Activated CD8-positive, alpha-beta T cell treated with anti-CD3 and anti-CD28 coated beads for 36 hours (primary cell): ENCODE measurements around the gene CPT1C. TPM values are rescaled to one million over a fixed set of nuclear protein-coding genes. Genes with fewer than 3 reads are reported as not detected.

Experiments
- ATAC-seq: fragments of 200-7000 bp; cut with Tn5 transposase; one replicate; pipeline ENCODE4 v1.10.0; 2021; ENCODE audit warnings: mild to moderate bottlenecking, moderate library complexity
- CTCF ChIA-PET: fragments of 350-600 bp; sonication (Branson Sonifier 250); formaldehyde crosslinking; loops from one replicate; lab custom pipeline; 2021; ENCODE audit warnings: antibody characterized with exemption; lab: Charles Lee
- POLR2A ChIA-PET: fragments of 350-600 bp; sonication (Branson Sonifier 250); formaldehyde crosslinking; loops from one replicate; lab custom pipeline; 2021; ENCODE audit warnings: antibody characterized with exemption; lab: Charles Lee
- DNase-seq: peaks from one replicate; pipeline ENCODE4 v3.0.0-alpha.2; 2020
- H3K27ac Mint-ChIP-seq: one replicate; pipeline ENCODE4 v1.8.0; 2021; ENCODE audit warnings: mild to moderate bottlenecking, mixed read lengths
- H3K27me3 Mint-ChIP-seq: one replicate; pipeline ENCODE4 v1.8.0; 2021; ENCODE audit warnings: mixed read lengths
- H3K36me3 Mint-ChIP-seq: one replicate; pipeline ENCODE4 v1.8.0; 2021; ENCODE audit warnings: low read depth, mixed read lengths
- H3K4me1 Mint-ChIP-seq: one replicate; pipeline ENCODE4 v1.8.0; 2021; ENCODE audit warnings: low read depth, mixed read lengths
- H3K4me3 Mint-ChIP-seq: one replicate; pipeline ENCODE4 v1.8.0; 2021; ENCODE audit warnings: mild to moderate bottlenecking, moderate library complexity, mixed read lengths
- H3K9me3 Mint-ChIP-seq: one replicate; pipeline ENCODE4 v1.8.0; 2021; ENCODE audit warnings: mixed read lengths
- intact Hi-C: fragments of 100-400 bp; cut with micrococcal nuclease; formaldehyde crosslinking; loops from one replicate; pipeline ENCODE4 v1.10.0; 2022
- total RNA-seq, 2 experiments: library from RNA; stranded (reverse); gene quantifications; one replicate each; pipeline ENCODE4 v1.2.3, GENCODE V29; 2021
- TF ChIP-seq, protein P1 (sequence below): fragments of 200-600 bp; IDR thresholded peaks from one replicate; pipeline ENCODE4 v1.8.0; 2022; ENCODE audit warnings: antibody characterized with exemption, mild to moderate bottlenecking

Gene CPT1C
- total RNA-seq, 2 experiments from 2014 or later, result 0.69 to 1.0 TPM

- peaks cover 34% of the 10 kb centered on the region for H3K36me3 Mint-ChIP-seq
- H3K9me3 Mint-ChIP-seq, result no peaks in the 10 kb centered on the region
- ATAC-seq (no peak), DNase-seq (no peak)
- POLR2A ChIA-PET, result interaction anchor here (0.6 to 1.8 kb wide), 8 partner anchors 9 to 347 kb away, joined by 3 to 9 read pairs (median 3); partner anchors contain the start of genes BCL2L12, IRF3 and SCAF1
- no peak overlapping the region for H3K27ac Mint-ChIP-seq
- TF ChIP-seq, protein P1, sequence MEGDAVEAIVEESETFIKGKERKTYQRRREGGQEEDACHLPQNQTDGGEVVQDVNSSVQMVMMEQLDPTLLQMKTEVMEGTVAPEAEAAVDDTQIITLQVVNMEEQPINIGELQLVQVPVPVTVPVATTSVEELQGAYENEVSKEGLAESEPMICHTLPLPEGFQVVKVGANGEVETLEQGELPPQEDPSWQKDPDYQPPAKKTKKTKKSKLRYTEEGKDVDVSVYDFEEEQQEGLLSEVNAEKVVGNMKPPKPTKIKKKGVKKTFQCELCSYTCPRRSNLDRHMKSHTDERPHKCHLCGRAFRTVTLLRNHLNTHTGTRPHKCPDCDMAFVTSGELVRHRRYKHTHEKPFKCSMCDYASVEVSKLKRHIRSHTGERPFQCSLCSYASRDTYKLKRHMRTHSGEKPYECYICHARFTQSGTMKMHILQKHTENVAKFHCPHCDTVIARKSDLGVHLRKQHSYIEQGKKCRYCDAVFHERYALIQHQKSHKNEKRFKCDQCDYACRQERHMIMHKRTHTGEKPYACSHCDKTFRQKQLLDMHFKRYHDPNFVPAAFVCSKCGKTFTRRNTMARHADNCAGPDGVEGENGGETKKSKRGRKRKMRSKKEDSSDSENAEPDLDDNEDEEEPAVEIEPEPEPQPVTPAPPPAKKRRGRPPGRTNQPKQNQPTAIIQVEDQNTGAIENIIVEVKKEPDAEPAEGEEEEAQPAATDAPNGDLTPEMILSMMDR, result no peak
- CTCF ChIA-PET, result interaction anchor here (1.3 kb wide), 1 partner anchor 16 kb away, joined by 4 read pairs; no protein-coding TSS in a partner anchor
- H3K4me3 Mint-ChIP-seq, result no peak overlapping the region
- peaks cover 5% of the 10 kb centered on the region for H3K4me1 Mint-ChIP-seq
- intact Hi-C loops, result no loop called here
- H3K27me3 Mint-ChIP-seq, result no peaks in the 10 kb centered on the region
These were observed 34.3 kb upstream of the CPT1C start for GRCh38 chr19:49656456-49657109.

GRCh38 chr19:49657493-49658138, 33.3 kb upstream of the CPT1C start:
- Mint-ChIP-seq H3K9me3 (no peaks in the 10 kb centered on the region), H3K36me3 (peaks cover 40% of the 10 kb centered on the region), H3K4me1 (peaks cover 8% of the 10 kb centered on the region), H3K4me3 (no peak overlapping the region), H3K27ac (no peak overlapping the region), H3K27me3 (no peaks in the 10 kb centered on the region)
- DNase-seq, result no peak
- ATAC-seq, result no peak
- CTCF ChIA-PET, result no interaction called here
- TF ChIP-seq, protein P1, result no peak
- POLR2A ChIA-PET, result interaction anchor here (0.6 to 1.8 kb wide), 4 partner anchors 14 to 116 kb away, joined by 3 to 9 read pairs (median 4); partner anchors contain the start of gene SCAF1
- intact Hi-C loops, result no loop called here

DNA sequence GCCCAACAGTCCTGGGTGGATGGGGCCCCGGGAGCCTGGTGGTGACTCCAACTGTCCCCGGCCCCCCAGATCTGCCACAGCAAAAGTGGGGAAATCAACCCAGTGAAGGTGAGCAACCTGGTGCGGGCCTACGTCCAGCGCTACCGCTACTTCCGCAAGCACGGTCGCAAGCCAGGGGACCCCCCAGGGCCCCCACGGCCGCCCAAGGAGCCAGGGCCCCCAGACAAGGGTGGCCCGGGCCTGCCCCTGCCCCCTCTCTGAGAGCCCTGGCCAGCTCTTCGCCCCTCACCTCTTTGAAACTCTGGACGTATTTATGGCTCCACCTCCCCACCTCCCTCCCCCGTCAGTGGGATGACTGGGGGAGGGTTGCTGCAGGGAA, 32.8 kb upstream of the CPT1C start:
- Mint-ChIP-seq H3K4me1 (peaks cover 13% of the 10 kb centered on the region), H3K4me3 (no peak overlapping the region), H3K27me3 (no peaks in the 10 kb centered on the region), H3K27ac (no peak overlapping the region), H3K9me3 (no peaks in the 10 kb centered on the region), H3K36me3 (peaks cover 43% of the 10 kb centered on the region)
- TF ChIP-seq, protein P1, result no peak
- ATAC-seq, result no peak
- POLR2A ChIA-PET, result interaction anchor here (1.1 kb wide), 1 partner anchor 14 kb away, joined by 5 read pairs; no protein-coding TSS in a partner anchor
- intact Hi-C loops, result no loop called here
- CTCF ChIA-PET, result no interaction called here
- no peak for DNase-seq

DNA sequence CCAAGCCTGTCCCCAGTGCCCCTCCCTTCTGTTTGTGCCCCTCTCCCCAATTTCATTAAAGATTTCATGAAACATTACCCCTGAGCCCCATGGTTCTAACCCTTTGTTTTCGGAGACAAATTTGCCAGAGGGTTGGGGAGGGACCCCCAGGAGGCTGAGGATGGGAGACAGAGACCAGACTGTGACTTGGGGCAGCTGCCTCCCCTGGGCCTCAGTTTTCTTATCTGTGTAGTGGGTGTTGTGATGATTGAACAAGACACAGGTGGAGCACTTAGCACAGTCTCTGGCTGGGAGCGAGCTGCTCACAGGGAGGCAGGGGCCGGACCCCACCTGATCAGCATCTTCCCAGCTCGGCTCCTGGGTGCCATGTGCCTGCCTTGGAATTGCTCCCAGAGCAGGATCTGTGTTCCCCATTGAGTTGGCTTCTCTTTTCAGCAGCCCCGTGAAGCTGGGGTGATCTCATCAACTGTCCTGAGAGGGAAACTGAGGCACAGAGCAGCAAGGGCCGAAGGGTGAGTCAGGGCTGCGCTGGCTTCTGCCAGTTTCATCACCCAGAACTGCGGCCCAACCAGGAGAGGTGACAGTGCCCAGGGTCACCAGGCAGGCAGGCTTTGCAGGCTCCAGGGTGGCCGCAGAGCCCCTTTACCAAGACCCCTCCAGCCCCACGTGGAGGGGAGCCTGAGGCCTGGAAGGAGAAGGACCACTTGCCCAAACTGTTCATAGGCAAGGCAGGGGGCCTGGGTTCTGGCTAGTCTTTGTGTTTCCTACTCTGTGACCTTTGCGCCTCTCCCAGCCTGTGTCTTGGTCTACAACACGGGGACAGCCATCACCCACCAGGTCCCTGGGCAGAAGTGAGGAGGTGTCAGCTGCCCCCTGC, 32.1 kb upstream of the CPT1C start:
- ChIA-PET CTCF (interaction anchor here (6.2 kb wide), 1 partner anchor 14 kb away, joined by 33 read pairs; no protein-coding TSS in a partner anchor), POLR2A (interaction anchor here (1.1 kb wide), 1 partner anchor 15 kb away, joined by 5 read pairs; no protein-coding TSS in a partner anchor)
- no peak for ATAC-seq
- intact Hi-C loops, result no loop called here
- no peak for DNase-seq
- Mint-ChIP-seq H3K27me3 (no peaks in the 10 kb centered on the region), H3K4me3 (no peak overlapping the region), H3K36me3 (peaks cover 41% of the 10 kb centered on the region), H3K27ac (no peak overlapping the region), H3K9me3 (no peaks in the 10 kb centered on the region), H3K4me1 (peaks cover 18% of the 10 kb centered on the region)
- TF ChIP-seq, protein P1, result no peak
